OCI-LY7 (cell line): ENCODE results near the gene WDR36. TPM values are rescaled to one million over a fixed set of nuclear protein-coding genes. Genes with fewer than 3 reads are reported as not detected.

Experiments
- BruUV-seq: library from RNA; stranded (reverse); fragments of 400-500 nt; replicated peaks from 2 replicates; lab custom pipeline; 2021; lab: Mats Ljungman, UMichigan
- CTCF ChIA-PET: fragments of 300-600 bp; sonication (Branson Sonifier 250); formaldehyde crosslinking; loops from one replicate; lab custom pipeline; 2022; ENCODE audit warnings: antibody characterized with exemption; ENCODE audit not compliant: unreplicated experiment; lab: Charles Lee
- POLR2A ChIA-PET: fragments of 300-600 bp; sonication (Branson Sonifier 250); formaldehyde crosslinking; loops from one replicate; lab custom pipeline; 2022; ENCODE audit warnings: antibody characterized with exemption; lab: Charles Lee
- DNase-seq: peaks from one replicate; pipeline ENCODE4 v3.0.0-alpha.2; 2015; ENCODE audit warnings: low spot score
- H2AFZ ChIP-seq: fragments of 200-600 bp; sonication (generic), shearing (Covaris generic); 2 replicates; pipeline ENCODE4 v1.6.1; 2014; ENCODE audit warnings: mild to moderate bottlenecking, antibody characterized with exemption, low read length, moderate library complexity
- H3K27ac ChIP-seq: fragments of 200-600 bp; sonication (generic); 2 replicates; pipeline ENCODE4 v1.5.1; 2014; ENCODE audit warnings: mixed run types, low read depth, mild to moderate bottlenecking, moderate library complexity, low read length, inconsistent platforms; ENCODE audit not compliant: poor library complexity, severe bottlenecking
- H3K36me3 ChIP-seq: fragments of 200-600 bp; sonication (generic); 2 replicates; pipeline ENCODE4 v1.6.1; 2014; ENCODE audit warnings: mild to moderate bottlenecking, antibody characterized with exemption, low read length, moderate library complexity, mixed read lengths; ENCODE audit not compliant: insufficient read depth
- H3K4me1 ChIP-seq: fragments of 200-600 bp; sonication (generic); 2 replicates; pipeline ENCODE4 v1.5.1; 2014; ENCODE audit warnings: mild to moderate bottlenecking, low read length; ENCODE audit not compliant: insufficient read depth, poor library complexity, severe bottlenecking
- H3K4me2 ChIP-seq: fragments of 200-600 bp; sonication (generic); 2 replicates; pipeline ENCODE4 v1.6.1; 2014; ENCODE audit warnings: mild to moderate bottlenecking, low read length
- H3K4me3 ChIP-seq: fragments of 200-600 bp; sonication (generic); 2 replicates; pipeline ENCODE4 v1.5.1; 2014; ENCODE audit warnings: mild to moderate bottlenecking, low read depth, low read length; ENCODE audit not compliant: poor library complexity, severe bottlenecking
- H3K79me2 ChIP-seq: fragments of 200-600 bp; sonication (generic); 2 replicates; pipeline ENCODE4 v1.6.1; 2016; ENCODE audit warnings: low read depth, mild to moderate bottlenecking, low read length, moderate library complexity, mixed read lengths; ENCODE audit not compliant: insufficient read depth
- H3K9me2 ChIP-seq: fragments of 200-600 bp; sonication (generic); 2 replicates; pipeline ENCODE4 v1.6.1; 2016; ENCODE audit warnings: mild to moderate bottlenecking, low read length, mixed read lengths; ENCODE audit not compliant: insufficient read depth
- H3K9me3 ChIP-seq: fragments of 200-600 bp; sonication (generic); 2 replicates; pipeline ENCODE4 v1.6.1; 2014; ENCODE audit warnings: mild to moderate bottlenecking, mixed run types, low read length, mixed read lengths
- H4K20me1 ChIP-seq: fragments of 200-600 bp; sonication (generic); 2 replicates; pipeline ENCODE4 v1.6.1; 2014; ENCODE audit warnings: mild to moderate bottlenecking, antibody characterized with exemption, low read length, moderate library complexity, mixed read lengths; ENCODE audit not compliant: insufficient read depth
- EZH2phosphoT487 ChIP-seq: fragments of 200-600 bp; sonication (generic); IDR thresholded peaks from 2 replicates; pipeline ENCODE4 v1.6.1; 2018; ENCODE audit warnings: low read depth, borderline replicate concordance, mild to moderate bottlenecking, mixed run types, antibody characterized with exemption, low read length, moderate library complexity, mixed read lengths
- intact Hi-C: fragments of 100-400 bp; cut with micrococcal nuclease; formaldehyde crosslinking; loops from one replicate; pipeline ENCODE4 v1.10.0; 2022; ENCODE audit not compliant: unreplicated experiment
- total RNA-seq, 2 experiments: library from RNA; depleted of rRNA in 1 of 2; stranded (reverse); fragments of >200 nt in 1 of 2; shearing (Covaris generic) in 1 of 2; gene quantifications; 2 replicates each; pipeline ENCODE4 v1.2.3, GENCODE V29; 2014 to 2022
- TF ChIP-seq, protein P1 (sequence below): fragments of 200-600 bp; sonication (generic); conservative IDR thresholded peaks from 2 replicates; pipeline ENCODE4 v1.5.1; 2014; ENCODE audit warnings: mild to moderate bottlenecking, antibody characterized with exemption, low read length, moderate library complexity, mixed read lengths

Gene WDR36
- total RNA-seq, 2 experiments from 2014 or later: 46.5 to 49.4 TPM

DNA sequence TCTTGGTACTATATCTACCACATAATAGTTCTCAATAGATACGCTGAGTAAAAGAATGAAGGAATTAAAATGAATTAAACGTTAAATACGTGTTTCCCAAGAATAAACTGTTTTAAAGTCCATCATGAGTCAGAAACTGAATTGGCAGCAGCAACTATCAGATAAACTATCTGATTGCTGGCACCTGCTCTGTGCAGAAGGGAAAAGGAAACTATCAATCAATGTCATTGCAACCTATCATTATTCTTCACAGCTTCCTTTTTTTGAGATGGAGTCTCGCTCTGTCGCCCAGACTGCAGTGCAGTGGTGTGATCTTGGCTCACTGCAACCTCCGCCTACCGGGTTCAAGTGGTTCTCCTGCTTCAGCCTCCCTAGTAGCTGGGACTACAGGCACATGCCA, 8.8 kb upstream of the WDR36 start:
- no peaks in the 10 kb centered on the region for H4K20me1 ChIP-seq
- no peak overlapping the region for H3K4me3 ChIP-seq
- no peaks in the 10 kb centered on the region for H3K79me2 ChIP-seq
- H3K27ac ChIP-seq: peak overlapping the region; percentile 45
- H3K9me2 ChIP-seq: no peaks in the 10 kb centered on the region
- DNase-seq: peak; percentile 76
- ChIA-PET POLR2A (interaction anchor here (0.6 to 1.9 kb wide), 3 partner anchors 11 to 645 kb away, joined by 3 to 8 read pairs (median 3); no protein-coding TSS in a partner anchor), CTCF (no interaction called here)
- peaks cover 22% of the 10 kb centered on the region for H3K4me1 ChIP-seq
- peaks cover 6% of the 10 kb centered on the region; the same call in 1 of the 2 replicates for H3K9me3 ChIP-seq
- peak overlapping the region; percentile 43 for H3K4me2 ChIP-seq
- BruUV-seq: no TSS peak
- H3K36me3 ChIP-seq: no peaks in the 10 kb centered on the region
- intact Hi-C loops: no loop called here
- no peak for TF ChIP-seq EZH2phosphoT487
- TF ChIP-seq, protein P1, sequence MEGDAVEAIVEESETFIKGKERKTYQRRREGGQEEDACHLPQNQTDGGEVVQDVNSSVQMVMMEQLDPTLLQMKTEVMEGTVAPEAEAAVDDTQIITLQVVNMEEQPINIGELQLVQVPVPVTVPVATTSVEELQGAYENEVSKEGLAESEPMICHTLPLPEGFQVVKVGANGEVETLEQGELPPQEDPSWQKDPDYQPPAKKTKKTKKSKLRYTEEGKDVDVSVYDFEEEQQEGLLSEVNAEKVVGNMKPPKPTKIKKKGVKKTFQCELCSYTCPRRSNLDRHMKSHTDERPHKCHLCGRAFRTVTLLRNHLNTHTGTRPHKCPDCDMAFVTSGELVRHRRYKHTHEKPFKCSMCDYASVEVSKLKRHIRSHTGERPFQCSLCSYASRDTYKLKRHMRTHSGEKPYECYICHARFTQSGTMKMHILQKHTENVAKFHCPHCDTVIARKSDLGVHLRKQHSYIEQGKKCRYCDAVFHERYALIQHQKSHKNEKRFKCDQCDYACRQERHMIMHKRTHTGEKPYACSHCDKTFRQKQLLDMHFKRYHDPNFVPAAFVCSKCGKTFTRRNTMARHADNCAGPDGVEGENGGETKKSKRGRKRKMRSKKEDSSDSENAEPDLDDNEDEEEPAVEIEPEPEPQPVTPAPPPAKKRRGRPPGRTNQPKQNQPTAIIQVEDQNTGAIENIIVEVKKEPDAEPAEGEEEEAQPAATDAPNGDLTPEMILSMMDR: no peak
- H2AFZ ChIP-seq: peak overlapping the region; percentile 68; the same call in 1 of the 2 replicates

DNA sequence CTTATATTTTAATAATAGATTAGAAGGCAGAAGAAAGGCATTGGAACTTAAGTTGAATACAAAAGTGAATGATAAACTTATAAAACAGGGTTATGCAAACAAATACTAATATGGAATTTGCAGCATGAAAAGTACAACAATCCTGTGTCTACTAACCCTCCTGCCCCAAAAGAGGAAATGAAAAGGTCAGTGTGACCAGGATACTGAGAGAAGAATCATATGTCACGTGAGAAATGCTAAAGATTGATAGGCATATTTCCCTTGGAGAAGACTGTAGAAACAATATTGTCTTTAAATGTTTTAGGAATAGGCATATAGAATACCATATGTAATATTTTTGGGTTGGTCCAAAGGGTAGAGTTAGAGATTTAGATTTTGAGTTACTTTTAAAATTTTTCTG, 3.8 kb downstream of the WDR36 start:
- H2AFZ ChIP-seq: no peak overlapping the region
- H4K20me1 ChIP-seq: peaks cover 28% of the 10 kb centered on the region
- CTCF ChIA-PET: no interaction called here

More for the DNA sequence above, 3.8 kb downstream of the WDR36 start:
- H3K9me2 ChIP-seq: no peaks in the 10 kb centered on the region
- DNase-seq: no peak
- no peak for TF ChIP-seq EZH2phosphoT487
- TF ChIP-seq, protein P1: no peak
- no TSS peak for BruUV-seq
- peaks cover 27% of the 10 kb centered on the region for H3K4me1 ChIP-seq
- peaks cover 72% of the 10 kb centered on the region for H3K36me3 ChIP-seq
- intact Hi-C loops: loop anchor here (10.0 kb wide), 1 partner anchor 1681 kb away; no protein-coding TSS in a partner anchor
- POLR2A ChIA-PET: no interaction called here
- H3K79me2 ChIP-seq: peaks cover 65% of the 10 kb centered on the region
- no peak overlapping the region for H3K4me2 ChIP-seq
- H3K4me3 ChIP-seq: no peak overlapping the region
- H3K9me3 ChIP-seq: no peaks in the 10 kb centered on the region
- no peak overlapping the region for H3K27ac ChIP-seq
